GM19238 (cell line): Measurements from ENCODE around the gene LARGE1.

ENCODE experiments used
- DNase-seq: peaks from one replicate; pipeline ENCODE4 v3.0.0; 2011; ENCODE audit warnings: low spot score; ENCODE audit not compliant: insufficient read length

LARGE1 gene

DNA sequence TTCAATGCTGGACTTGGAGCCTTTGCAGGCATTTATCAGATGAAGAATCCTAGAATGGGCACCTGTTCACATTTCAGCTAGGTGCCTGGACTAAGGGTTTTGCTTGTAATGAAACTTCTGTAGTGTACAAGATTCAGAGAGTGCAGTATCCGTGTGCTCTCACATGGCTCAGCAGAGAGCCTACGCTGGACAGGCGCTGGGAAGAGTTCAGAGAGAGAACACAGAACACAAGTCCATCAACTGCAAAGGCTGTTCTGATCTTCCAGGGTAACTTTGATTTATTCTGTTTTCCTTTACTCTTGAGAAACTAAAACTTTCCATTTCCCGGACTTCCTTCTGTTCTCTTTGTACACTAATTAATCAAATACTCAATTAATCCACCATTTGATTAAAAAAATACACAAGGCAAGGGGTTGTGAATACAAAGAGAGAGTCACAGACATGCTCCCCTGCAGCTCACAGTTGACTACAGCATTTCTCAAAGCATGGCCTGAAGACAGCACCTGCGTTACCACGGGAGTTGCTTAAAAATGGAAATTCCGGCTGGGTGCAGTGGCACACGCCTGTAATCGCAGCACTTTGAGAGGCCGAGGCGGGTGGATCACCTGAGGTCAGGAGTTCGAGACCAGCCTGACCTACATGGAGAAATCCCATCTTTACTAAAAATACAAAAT is 393.7 kb downstream of the LARGE1 start:
- DNase-seq = no peak

DNA sequence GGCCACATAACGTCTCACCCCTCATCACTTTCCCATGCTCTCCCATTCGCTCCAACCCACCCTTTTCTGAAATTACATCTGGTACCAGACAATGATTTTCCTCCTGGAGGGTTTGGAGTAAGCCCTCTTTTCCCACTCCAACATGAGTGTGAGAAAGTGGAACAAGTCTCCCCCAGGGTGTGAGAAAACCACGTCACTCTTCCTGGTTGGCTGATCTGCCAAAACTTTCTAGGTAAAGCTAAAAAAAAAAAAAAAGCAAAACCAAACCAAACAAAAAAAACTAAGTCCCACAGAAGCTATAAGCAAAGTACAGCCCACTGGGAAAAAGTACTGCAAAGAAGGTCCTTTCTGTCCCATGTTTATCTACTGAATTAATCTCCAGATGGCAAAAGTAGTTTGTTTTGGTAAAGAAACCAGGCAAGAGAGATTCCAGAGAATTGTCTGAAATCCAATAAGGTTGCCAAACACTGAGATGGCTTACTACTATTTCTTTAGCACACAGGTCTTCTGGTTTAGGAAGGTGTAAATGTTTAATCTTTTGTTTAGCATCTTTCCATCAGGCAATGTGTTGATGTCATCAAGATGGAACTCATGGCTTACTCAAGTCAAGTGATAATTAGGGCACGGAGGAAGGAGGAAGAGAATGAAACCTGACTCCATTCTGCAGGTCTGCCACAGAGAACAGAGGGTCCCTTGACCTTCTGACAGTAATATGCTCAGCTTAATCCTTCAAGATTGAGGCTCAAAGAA is 395.6 kb downstream of the LARGE1 start:
- DNase-seq = no peak

DNA sequence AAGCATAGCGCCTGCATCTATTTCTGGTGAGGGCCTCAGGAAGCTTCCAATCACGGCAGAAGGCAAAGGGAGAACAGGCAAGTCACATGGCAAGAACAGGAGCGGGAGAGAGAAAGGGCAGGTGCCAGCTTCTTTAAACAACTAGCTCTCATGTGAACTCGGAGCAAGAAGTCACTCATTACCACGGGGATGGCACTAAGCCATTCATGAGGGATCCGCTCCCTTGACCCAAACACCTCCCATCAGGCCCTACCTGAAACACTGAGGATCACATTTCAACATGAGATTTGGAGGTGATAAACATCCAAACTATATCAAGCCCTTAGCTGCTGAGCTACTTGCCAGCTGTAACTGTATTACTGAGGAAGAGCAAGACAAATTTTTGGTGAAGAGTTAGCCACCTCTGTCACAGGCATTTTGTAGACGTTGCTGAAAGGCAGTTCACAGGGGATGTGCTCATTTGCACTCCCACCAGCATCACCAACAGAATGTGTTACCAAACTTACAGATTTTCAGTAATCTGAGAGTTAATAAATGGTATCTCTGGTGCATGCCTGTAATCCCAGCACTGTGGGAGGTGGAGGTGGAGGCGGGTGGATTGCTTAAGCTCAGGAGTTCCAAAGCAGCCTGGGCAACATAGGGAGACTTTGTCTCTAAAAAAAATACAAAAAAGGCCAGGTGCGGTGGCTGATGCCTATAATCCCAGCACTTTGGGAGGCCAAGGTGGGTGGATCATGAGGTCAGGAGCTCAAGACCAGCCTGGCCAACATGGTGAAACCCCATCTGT is 398.2 kb downstream of the LARGE1 start:
- DNase-seq = no peak

DNA sequence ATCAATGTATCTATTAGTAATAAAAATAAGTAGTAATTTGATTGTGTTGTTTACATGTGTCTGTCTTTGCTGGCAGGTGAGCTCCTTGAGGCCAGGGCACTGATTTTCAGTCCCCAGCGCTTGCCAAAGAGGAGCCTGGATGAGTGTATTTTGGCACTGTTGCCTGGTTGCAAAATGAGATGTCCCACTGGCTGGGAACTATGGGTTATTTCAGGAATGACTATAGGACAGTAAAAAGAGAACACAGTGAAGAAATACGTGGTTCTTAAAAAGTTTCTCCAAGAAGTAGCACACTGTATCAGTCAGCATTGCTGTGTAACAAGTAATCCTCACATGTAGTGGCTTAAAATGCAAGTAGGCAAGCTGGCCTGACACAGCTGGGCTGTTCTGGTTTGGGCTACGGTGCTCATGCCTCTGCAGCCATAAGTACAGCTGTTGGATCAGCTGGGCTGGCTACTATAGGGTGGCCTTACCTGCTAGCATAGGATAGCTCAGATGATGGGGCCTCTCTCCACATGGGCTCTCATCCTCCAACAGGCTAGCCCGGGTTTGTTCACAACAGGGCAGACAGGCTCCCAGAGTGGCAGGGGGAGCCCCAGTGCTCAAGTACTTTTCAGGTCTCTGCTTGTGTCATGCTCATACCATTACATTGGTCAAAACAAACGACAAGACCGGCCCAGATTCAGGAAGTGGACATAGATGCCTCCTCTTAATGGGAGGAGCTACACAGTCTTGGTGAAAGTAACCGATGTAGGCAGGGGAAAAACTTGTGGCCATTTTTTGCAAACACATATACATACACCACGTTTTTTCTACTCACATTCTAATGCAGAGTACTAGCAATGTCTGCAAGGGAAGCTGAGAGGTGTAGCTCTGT is 399.1 kb downstream of the LARGE1 start:
- no peak for DNase-seq

DNA sequence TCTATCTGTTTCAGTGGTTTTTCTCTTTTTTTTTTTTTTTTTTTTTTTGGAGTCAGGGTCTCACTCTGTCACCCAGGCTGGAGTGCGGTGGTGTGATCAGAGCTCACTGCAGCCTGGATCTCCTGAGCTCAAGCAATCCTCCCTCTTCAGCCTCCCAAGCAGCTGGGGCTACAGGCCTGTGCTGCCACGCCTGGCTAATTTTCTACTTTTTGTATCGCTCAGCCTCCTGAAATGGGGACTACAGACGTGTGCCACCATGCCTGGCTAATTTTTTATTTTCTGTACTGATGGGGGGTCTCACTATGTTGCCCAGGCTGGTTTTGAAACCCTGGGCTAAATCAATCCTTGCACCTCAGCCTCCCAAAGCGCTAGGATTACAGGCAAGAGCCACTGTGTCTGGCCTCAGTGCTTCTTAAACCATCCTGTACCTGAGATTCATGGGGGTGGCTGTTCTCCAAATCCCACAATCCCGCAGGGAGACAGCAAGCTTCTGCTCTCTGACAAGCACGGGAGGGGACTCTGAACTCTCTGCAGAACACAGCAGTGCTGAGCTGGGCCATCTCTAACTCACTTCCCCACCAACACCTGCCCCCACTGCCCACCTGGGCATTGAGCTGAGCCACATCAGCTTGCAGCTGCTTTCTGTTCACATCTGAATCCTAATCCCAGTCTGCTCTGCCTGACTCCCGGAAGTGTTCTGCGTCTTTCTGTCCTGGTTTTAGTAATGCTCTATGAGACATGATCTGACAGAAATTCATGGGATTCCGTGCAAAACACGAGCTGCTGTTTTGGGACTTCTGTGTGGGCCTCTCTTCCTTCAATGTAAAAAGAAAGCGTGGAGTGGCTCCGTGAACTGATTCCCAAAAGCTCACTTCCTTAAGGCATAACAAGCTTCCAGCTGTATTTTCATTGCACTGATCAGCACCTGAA is 400.0 kb downstream of the LARGE1 start:
- no peak for DNase-seq

DNA sequence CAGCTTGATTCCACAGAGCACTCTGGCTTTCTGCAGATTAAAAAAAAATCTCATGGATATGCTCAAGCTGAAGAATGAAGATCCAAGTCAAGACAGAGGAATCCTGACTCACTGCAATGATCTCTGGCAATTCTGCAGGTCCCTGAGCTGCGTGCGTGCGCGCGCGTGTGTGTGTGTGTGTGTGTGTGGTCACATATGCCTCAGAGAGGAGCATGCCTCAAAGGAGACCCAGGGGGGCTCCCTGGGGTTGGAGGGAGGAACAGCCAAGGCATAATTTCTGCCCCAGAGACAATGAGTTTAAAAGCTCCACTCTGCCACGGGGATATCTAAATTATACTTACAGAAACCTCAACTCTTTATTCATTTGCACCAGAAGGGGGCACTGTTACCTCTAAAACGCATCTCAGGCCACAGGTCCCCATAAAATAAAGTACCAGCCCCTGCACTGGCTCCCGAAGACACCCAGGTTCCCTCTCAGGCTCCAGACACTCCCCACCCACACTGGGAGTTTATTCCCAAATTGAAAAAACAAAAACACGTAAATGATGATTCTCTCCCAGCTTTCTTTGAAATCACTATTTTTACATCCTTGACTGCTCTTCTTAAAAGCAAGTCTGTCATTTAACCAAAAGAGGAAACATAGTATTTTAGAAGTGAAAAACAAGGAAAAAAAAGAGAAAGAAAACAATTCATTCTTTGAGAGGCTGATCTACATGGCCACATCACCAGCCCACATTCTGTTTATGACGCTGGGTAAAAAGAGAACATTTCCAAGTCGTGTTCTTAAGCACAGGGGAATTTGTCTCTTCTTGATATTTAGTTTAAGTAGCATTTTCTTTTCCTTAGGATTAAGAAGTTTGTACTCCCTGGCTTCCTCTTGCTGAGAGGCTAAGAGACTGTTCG is 401.0 kb downstream of the LARGE1 start:
- peak; percentile 47 for DNase-seq

DNA sequence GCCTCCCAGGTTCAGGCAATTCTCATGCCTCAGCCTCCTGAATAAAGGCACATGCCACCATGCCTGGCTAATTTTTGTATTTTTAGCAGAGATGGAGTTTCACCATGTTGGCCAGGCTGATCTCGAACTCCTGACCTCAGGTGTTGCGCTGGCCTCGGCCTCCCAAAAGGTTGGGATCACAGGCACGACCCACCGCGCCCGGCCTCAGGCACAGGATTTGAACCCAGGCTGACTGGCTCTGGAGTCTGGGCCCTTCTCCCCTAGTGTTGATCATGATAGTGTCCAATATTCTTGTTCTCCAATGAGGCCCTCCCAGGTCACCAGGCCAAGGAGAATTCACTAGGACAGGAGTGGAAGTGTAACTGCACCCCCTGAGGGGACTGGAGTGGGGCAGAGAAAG is 401.9 kb downstream of the LARGE1 start:
- DNase-seq = no peak

DNA sequence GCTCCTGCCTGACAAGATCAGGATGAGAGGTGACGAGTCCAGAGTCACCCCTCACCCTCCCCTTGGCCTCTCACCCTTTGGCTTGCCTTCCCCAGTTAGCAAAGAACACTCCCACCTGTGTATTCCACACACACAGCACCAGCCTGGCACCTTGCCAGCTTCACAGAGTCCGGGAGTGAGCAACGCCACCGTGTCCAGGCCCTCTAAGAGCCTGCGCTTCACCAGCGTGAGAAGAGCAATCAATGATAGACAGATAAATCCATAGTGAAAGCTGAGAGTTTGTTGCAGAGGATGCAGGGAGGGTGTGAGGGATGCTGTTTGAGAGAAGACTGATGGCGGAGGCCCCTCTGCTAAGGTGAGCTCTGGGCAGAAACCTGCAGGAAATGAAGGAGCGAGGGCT is 404.5 kb downstream of the LARGE1 start:
- no peak for DNase-seq

DNA sequence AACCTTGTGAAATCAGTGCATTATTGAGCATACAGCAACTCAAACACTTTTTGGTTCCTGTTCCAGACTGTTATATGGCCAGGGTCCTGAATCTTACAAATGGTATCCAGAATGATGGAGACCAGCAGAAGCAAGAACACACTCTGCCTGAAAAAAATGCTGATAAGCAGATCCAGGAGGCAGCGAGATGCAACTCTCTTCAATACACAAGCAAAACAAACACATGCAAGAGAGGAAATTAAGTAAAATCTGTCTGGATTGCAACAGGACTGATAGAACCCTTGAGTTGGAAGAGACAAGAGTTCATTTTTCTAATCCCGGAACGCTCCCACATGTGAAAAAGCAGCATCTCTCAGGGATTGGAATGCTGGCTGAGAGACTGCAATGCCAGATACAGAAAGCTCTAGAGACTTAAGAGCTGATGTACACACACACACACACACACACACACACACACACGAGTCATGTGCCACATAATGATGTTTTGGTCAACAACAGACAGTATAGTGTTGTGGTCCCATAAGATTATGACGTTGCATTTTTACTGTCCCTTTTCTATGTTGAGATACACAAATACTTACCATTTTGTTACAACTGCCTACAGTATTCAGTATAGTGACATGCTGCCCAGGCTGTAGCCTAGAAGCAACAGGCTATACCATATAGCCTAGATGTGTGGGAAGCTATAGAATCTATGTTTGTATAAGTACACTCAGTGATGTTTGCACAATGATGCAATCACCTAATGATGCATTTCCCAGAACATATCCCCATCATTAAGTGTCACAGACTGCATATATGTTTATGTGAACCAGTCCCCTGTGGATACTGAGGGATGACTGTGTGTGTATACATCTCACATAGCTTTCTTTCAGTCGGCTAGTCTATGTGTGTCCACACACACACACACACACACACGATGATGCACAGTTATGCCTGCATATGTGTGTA is 406.6 kb downstream of the LARGE1 start:
- DNase-seq = no peak

DNA sequence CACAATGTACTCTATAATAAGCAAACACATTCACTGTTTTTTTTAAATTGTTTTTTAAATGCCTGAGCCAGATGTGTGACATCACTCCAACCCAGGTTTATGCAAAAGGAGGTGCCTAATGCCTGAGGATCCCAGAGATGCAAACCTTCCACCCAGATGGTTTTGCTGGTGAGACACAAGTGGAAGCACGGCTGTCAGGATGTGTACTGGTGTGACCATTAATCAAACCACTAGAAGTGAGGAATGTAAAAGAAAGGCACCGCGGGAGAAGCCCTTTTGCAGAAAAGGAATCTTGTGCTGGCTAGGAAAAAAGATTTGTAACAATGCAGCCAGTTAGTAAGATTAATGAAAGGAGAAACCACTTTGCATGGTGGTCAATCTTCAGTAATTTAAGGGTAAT is 407.4 kb downstream of the LARGE1 start:
- DNase-seq = no peak

DNA sequence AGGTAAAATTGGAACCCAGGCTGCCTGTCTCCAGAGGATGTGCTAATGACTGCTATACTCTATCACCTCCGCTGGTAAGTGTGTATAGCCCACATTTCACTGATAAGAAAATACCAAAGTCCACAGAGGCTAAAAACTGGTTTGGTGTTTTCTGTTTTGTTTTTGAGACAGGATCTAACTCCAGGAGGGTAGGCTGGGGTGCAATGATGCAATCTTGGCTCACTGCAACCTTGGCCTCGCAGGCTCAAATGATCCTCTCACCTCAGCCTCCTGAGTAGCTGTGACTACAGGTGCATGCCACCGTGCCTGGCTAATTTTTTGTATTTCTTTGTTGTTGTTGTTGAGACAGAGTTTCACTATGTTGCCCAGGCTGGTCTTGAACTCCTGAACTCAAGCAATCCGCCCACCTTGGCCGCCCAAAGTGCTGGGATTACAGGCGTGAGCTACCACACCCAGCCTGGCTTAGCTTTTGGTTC is 409.8 kb downstream of the LARGE1 start:
- no peak for DNase-seq

DNA sequence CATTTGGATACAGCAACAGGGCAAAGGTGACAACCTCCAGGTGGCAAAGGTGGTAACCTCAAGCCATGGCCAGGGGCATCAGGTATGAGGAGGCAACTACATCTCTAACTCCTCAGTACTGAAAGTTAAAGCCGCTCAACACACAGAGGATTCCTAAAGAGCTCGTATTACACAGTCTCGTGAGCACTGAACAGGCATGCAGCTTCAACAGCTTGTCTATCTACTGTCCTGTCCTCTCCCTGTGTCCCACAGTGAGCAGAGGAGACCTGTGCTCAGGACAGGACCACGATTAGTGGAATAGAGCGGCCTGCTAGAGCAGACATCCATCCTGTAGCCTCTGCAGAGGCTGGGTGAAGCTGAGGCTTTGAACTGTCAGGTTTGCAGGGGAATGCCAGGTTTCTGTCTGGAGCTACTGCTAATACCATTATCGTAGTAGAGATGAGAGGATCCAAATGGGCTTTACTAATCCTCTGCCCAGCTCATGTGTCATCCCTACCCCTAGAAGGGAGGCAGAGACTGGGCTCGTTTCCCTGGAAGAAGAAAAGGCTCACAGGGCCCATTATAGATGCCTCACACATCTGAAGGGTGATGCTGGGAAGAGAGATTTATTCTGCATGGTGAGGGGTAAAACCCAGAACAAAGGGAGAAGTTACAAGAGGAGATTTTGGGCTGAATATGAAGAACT is 415.2 kb downstream of the LARGE1 start:
- no peak for DNase-seq

DNA sequence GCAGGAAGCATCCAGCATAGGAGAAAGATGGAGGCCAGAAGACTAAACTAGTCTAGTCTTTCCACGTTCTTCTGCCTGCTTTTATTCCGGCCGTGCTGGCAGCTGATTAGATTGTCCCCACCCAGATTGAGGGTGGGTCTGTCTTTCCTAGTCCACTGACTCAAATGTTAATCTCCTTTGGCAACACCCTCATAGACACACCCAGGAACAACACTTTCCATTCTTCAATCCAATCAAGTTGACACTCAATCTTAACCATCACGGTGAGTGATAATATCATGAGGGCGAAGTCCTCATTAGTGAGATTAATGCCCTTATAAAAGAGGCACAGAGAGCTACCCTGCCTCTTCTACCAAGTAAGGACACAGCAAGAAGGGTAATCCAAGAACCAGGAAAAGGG is 424.2 kb downstream of the LARGE1 start:
- no peak for DNase-seq

DNA sequence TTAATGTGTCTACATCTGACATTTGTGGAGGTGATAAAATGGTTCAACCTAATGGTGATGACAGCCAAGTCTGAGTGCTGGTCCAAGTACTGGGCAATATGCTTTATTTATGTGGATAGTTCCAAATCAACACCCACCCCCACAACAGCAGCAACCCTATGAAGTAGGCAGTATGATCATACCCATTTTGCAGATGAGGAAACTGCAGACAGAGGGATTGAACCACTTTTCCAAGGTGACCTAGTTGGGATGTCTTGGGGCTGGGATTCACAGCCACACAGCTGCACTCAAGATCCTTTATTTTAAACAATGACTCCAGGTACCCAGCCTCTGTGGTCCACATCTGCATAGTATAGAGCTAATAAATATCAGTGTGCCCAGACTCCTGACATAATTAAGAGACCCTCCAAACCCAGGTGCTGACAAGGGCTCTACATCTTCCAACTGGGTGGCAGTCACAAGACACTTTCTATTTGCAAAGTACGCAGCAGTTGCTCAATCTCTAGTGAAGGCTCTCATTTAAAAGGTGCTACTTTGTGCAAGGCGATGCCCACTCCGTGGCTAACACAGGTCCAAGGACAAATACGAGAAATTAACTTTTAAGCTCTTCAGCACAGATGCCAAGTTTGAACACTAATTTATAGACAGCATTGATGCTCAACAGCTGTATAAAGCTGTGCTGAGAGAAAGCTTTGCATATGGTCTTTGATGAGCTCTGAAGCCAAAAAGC is 426.6 kb downstream of the LARGE1 start:
- DNase-seq = no peak

DNA sequence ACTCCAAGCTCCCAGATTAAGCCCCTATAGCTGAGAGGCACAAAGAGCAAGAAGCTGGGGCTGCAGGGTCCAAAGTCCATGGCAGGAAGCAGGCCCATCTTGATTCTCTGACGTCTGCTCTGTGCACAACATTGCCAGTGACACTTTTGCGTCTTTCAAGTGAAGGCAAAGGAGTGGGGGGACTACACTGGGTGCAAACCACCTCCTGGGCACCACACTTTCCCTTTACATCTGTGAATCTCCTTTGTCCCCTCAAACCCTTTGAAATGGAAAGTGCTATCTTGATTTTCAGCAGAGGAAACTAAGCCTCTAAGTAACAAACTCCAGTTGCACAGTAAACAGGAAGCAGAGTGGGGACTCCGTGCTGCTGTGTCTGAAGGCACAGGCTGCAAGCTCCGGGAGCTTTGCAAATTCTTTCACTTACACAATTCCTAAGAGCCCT is 428.0 kb downstream of the LARGE1 start:
- DNase-seq = peak; percentile 15

DNA sequence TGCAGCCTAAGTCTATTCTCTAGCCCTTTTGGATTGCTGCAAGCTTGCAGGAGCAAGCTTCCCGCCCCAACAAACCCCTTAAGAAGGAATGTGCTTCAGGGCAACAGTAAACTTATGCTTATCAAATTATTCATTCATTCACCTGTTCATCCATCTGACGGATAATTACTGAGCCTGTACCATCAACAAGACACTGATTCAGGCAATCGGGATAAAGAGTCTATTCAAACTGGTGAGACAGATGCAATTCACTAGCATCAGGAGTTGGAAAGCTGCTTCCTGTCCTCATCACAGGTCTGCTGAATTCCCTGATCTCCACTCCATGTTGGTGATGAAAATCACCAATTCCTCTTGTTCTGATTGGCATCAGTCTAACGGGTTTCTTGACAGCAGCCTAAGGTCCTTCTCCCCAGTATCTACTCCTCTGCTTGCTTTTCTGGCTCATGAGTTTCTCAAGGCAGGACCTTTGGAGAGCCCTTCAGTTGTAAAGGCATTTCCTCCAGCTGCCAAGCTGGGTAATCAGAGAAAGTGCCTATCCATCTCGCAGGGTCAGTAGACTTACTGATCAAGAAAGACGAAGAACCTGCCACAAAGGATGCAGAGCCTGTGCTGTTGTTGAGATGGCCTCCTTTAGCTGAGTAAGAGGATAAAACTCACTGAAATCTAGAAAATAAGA is 433.1 kb downstream of the LARGE1 start:
- DNase-seq = no peak
